Activated CD4-positive, alpha-beta T cell treated with anti-CD3 and anti-CD28 coated beads for 4 hours (primary cell): ENCODE data around the gene CDC42EP1.
"Not testable (repeated sequence)": the region's sequence is repeated elsewhere in the genome, so short reads cannot be mapped to it uniquely, and the experiment has no call there.

ENCODE experiments used
- DNase-seq, 2 donors: peaks; one replicate each; pipeline ENCODE4 v3.0.0-alpha.2; 2020

The CDC42EP1 gene, protein sequence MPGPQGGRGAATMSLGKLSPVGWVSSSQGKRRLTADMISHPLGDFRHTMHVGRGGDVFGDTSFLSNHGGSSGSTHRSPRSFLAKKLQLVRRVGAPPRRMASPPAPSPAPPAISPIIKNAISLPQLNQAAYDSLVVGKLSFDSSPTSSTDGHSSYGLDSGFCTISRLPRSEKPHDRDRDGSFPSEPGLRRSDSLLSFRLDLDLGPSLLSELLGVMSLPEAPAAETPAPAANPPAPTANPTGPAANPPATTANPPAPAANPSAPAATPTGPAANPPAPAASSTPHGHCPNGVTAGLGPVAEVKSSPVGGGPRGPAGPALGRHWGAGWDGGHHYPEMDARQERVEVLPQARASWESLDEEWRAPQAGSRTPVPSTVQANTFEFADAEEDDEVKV

DNA sequence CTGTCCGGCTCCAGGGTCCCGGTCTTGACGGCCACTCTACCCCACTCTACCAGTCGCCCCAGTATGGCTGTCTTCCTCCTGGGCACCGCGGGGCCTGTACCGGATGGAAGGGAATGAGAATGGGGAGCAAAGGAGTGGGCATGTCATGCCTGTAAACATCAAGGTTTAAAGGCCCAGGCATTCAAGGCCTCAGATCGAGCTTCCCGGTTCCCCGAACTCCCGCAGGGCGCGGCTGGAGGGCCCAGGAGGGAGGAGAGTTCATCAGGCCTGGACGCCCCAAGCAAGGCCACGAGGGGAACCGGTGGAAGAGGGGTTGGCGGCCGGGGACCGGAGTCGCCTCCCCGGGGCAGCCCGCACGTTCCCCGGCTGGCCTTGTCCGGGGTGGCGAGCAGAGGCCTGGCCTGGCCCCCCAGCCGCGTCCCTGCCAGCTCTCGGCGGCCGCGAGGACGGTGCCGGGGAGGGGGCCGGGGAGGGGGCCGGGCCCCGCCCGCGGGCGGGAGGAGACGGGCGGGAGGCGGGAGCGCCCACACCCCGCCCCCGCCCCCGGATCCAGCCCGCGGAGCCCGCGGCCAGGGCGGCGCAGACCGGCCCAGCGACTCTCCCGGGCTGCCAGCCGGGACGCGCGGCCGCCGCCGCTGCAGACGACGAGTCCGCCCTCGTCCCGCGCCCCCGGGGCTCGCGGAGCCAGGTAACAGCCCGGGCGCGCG is at the start of gene CDC42EP1:
Gene CDC42EP1 (plus strand): TSS at position 580 of the 707 bp plus-strand sequence. CDS start 5,870 bp downstream, outside the sequence.
- no peak for DNase-seq

DNA sequence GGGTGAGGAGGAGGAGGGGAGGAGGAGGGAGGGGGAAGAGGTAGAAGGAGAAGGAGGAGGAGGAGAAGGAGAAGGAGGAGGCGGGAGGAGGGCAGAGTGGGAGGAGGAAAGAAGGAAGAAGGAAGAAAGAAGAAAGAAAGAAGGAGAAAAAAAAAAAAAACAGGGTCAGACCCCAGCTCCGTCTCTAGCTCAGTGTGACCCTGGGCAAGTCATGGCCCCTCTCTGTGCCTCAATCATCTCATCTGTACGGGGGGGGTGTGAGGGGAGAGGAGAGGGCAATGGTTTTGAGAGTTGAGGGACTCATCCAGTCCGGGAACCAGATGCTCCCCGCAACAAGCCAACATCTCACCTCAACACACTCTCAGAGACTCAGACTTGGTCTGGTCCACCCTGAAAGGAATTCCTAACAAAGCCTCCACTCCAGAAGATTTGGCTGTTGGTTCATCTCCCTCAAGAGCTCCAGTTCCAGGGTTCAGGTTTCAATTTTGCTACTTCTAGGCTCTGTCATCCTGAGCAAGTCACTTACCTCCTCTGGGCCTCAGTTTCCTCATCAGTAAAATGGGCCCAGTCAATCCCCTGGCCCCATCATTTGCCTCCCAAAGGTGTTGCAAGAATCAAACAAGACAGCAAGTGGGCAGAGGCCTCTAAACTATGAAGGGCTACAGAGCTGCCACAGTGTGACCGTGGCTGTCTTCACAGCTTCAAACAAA is 48.7 kb upstream of the CDC42EP1 start:
- no peak for DNase-seq

DNA sequence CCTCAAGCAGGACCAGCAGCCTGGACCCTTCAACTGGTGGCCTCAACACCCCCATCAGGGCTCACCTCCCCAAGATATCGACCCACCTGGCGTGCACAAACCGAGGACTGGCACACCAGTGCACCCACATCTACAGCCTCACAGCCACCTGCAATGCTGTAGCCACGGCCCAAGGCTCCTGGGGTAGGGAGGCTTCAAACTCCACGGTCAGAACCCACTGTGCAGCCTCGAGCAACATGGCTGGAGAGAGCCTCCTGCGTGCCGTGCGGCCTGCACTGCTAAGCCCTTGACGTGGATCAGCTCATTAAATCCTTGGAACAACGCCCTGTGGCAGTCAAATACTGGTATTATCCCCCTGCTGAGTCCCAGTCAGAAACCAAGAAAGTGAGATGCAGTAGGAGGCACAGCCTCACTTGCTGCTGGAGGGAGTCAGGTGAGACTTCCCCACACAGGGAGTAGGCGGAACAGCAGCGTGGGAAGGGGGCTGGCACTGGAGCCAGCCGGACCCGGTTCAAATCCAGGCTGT is 45.7 kb upstream of the CDC42EP1 start:
- DNase-seq = no peak

DNA sequence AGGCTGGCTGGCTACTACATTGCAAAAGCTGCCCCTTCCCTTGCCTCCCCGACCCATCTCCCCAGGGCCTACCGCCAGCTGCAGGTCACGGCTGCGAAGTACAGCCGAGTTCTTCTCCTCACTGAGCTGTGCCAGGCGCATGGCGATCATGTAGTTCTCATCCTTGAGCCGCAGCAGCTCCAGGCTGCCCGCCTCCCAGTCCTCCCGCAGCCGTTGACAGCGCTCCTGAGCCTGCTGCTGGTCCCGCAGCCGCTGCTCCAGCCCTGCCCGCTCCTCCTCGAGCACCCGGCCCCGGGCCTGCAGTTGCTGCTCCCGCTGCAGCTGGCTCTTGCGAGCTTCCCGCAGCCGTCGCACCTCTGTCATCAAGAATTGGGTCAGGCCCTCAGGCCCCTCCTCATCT is 44.4 kb upstream of the CDC42EP1 start:
- DNase-seq = no peak

DNA sequence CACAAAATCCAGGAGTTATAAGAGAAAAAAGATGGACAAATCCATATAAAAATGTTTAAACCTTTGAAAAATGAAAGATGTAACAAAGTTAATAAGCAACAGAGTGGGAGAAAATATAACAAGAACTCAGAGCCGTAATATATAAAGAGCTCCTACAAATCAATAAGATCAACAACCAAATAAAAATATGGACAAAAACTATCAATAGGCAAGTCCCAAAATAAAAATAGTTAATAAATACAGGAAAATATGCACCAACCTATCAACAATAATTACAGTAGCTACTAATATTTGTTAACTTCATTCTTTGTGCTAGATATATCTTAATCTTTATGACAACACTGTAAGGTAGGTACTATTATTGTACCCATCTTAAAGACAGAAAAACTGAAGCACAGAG is 43.8 kb upstream of the CDC42EP1 start:
- no peak for DNase-seq

DNA sequence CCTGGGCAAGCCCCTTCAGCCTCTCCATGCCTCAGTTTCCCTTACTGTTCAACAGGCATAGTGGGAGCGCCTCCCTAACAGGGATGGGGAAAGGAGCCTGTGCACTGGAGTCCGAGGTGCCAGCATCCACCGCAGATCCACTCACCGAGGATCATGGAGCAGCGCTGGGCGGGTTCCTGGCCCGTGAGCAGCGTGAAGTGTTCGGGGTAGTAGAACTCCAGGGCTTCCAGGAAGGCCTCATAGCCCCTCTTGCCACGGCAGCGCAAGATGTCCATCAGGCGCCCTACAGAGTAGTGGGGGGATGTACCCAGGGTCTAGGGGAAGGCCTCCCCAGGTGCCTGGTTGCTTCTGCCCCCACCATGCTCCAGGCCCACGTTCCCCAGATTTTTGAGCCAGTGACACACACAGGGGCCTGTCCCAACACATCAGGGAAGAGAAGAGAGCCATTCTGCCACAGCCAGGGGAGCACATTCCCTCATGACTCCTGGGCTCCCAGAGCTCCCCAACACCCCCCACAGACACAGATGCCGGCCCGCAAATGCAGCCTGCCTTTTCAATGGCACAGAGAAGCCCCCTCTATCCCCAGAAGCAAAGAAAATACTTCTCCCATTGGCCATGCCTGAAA is 42.3 kb upstream of the CDC42EP1 start:
- no peak for DNase-seq

DNA sequence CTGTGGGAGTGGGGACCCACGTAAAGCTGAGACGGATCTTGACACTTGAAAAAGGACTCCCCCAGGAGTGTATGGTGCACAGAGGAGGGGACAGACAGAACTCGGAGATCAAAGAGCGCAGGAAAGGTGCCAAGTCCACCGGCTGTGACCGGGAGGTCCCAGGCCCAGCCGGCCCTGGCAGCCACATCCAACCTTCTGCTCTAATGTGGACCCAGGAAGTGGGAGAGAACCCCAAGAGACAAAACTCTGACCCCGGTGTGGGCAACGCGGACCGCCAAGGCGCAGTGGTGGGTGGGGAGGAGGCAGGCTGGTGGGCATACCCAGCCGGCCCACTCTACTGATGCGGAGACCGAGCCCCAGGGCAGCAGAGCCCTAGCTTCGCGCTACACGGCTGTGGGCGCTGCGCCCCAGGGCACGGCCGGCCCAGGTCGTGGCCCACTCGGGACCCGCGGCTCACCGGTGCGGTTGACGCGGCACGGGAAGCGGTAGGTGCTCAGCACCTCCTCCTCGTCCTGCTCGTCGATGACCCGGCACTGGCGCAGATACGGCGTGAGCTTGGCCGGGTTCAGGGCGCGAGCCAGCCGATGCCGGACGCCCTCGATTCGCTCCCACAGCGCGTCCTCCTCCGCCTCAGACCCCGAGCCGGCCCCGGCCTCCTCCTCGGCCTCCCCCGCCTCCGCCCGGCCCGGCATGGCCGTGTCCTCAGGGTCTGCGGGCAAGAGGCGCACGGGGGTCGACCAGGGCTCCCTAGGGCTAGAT is 41.6 kb upstream of the CDC42EP1 start:
- no peak for DNase-seq

DNA sequence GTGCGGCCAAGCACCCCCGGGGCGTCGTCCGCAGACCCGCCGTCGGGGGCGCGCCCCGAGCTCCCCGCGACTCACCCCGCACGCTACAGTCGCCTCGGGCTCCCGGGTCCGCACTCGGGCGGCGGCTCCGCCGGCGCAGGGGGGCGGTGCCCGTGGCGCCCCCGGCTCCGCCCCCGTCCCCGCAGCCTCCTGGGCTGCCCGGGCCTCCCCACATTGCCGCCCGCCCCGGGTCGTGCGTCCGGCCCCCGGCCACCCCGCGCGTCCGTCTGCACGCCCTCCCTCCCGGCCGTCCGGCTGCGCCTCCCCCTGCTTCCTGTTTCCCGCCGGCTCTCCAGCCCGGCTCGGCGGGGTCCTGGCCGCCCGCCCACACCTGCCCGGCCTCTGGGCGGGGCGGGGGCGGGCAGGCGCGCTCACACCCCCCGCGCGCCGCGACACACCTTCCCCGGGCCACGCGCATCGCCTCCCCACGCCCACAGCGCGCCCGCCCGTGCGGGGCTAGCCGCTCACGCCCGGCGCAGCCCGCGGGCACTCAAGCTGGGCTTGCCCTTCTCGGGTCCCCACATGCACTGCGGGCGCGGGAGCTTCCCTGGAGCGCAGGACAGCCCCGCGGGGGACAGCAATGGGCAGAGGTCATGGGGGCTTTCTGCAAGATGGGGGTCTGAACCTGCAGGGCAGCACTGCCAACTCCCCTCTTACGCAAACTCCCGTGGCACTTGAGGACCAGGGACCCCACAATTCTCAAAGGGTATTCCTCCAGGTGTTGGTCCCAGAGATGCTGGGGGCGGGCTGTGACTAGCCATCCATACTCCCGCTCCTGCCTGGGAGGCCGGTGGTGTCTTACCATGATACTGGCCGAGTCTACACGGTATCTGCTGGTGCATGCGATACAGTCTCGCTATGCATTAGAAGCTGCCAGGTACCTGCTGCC is 40.7 kb upstream of the CDC42EP1 start, which contains the start of gene CARD10:
Gene CARD10 (minus strand): TSS at position 148 of the 928 bp plus-strand sequence. CDS start 215 bp downstream, outside the sequence.
- DNase-seq = peak in 1 of 2 donors; percentile 10

DNA sequence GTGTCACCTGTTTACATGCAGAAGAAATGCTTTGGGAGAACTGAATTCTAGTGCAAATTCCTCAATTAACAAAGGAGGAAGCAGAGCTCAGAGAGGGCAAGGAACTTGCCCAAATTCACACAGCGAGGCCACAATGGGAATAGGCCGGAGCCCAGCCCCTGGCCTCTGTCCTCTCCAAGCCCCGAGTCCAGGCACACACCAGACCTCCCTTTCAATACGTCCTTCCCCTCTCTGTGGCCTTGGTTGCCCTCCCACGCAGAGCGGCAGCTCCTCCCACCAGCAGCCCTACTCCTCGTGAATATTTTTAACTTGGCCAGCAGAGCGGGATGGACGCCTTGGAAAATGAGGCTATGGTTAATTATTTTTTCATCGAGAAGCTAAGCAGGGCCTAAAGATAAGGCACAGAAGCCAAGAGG is 39.5 kb upstream of the CDC42EP1 start:
- no peak for DNase-seq

DNA sequence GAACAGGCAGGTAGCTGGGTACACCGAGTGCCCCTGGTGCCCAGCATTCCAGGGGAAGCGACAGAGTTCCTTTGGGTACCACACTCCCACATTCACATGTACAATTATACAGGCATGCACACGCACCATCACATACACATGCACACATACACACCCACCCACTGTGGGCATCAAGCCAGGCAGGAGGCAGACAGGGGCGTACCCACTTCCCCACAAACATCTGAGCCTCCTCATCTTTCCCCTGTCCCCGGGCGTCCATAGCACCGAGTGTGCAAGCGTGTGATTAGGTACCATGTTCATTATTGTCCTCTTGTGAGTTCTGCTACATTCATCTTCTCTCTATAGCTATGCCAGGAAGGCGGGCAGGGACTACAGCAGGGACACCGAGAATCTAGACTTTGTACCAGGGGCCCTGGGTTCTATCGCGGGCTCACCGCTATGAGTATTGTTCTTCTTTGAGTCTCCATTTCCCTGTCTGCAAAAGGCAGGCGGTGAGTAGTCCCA is 39.0 kb upstream of the CDC42EP1 start:
- no peak for DNase-seq

DNA sequence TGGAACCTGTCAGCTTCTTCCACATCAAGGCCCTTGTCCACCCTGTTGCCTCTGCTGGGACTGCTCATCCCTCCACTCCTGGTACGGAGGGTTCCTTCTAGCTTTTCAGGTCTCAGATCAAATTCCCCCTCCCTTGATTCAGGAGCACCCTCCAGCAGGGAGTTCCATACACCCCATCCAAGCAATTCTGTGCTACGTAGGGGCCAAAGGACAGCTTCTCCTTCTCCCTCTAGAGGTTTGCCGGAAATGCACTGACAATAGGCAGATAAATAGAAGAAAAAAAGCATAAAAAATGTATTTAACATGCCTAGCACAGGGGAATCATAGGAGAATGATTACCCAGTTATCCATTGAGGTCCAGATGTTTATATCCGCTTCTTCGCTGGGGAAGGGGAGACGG is 37.8 kb upstream of the CDC42EP1 start:
- no peak for DNase-seq

DNA sequence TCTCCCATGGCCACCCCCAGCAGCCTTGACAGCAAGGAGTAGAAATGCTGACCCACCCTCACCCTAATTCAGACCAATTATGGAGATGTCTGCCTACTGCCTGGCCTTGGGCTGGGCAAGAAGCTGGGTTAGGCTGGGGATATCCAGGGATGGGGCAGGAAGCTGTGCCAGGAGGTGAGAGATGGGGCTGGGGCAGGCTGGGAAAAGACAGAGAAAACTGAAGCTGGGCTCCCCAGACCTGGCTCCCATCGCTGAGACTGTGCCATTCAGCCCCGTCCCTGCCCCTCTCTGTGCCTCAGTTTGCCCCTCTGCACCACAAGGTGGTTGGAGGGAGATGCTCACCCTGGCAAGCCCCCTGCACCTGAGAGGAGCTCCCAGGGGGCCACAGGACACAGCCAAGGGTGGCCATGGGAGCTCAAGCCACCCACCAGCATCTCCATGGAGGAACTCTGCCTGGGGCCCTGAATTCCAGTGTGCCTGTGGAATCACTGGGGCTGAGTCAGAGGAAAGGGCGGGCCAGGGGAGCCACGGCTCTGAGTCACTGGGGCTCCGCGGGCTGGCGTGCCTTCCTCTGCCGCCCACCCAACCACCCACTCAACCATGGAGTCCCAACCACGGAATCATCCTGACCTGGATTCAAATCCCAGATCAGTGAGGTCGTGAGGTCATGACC is 35.1 kb upstream of the CDC42EP1 start:
- DNase-seq = peak; percentile 40 to 47

DNA sequence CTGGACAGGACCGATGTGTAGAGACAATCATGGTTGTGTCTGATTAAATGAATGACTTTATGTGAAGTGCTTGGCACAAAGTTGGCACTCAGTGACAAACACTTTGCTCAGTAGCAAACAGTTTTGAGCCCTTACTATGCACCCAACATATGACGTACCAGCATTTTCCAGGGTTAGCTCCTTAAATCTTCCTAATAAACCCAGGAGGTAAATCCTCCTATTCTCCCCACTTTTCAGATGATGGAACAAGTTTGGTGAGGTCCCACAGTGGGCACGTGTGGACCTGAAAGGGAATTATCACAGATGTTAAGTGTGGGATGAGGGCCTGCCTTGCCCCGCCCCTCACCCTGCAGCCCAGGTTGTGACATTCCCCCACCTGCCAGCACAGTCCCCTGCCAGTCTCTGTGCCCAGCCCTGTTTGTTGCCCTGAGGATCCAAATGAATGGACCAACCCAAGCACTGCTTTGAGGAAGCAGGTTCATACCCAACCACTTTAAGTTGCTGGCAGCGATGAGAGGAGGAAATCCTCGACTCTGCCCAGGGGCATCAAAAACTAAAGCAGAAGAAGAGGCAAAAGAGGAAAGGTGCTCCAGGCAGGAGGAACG is 34.4 kb upstream of the CDC42EP1 start:
- no peak for DNase-seq

DNA sequence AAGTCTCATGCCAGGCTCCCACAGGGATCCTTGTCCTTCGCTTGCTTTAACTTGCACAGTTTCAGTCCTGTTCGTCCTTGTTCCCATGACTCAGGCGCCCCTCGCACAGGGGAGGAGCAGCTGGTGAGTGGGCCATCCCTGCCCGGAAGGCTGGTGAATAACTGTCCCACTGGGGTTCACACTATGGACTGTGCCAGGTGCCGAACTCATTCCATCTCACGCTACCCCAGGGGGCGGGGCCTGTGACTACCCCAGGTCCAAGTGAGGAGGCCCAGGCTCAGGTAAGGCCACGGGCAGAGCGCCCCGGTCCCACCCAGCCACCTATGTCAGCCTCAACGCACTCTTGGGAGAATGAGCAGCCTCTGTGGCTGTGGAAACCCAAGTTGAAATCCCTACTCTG is 33.9 kb upstream of the CDC42EP1 start:
- DNase-seq = no peak

DNA sequence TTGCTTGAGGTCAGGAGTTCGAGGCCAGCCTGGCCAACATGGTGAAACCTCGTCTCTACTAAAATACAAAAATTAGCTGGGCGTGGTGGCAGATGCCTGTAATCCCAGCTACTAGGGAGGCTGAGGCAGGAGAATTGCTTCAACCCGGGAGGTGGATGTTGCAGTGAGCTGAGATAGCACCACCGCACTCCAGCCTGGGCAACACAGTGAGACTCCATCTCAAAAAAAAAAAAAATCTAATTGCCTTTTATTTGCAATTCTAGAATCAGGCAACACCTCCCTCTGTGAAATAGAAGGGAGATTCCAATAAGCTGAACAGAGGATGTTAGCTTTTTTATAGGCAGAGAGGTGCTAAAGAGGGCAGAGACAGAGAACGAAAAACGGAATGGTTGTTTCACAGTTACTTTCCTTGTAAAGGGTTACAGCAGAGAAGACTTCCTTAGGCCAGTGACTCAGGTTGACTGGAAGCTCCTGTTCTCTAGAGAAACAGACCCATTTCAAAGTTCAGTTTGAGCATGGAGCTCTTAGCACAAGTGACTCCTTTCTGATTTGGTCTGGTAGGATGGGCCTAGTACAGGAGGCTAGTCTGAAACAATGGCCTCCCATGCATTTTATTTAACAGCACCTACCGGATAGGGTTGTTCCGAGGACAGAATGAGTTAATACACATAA is 33.1 kb upstream of the CDC42EP1 start:
- not testable (repeated sequence) for DNase-seq

DNA sequence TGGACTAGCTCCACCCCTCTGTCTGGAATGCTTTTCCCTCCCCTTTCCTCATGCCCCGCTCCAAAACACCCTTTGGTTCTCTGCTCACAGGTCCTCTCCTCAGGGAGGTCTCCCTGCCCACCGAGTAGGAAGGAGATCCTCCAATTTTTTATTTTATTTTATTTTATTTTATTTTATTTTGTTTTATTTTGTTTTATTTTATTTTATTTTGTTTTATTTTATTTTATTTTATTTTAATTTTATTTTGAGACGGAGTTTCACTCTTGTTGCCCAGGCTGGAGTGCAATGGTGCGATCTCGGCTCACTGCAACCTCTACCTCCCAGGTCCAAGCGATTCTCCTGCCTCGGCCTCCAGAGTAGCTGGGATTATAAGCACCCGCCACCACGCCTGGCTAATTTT is 32.3 kb upstream of the CDC42EP1 start:
- DNase-seq = not testable (repeated sequence)

DNA sequence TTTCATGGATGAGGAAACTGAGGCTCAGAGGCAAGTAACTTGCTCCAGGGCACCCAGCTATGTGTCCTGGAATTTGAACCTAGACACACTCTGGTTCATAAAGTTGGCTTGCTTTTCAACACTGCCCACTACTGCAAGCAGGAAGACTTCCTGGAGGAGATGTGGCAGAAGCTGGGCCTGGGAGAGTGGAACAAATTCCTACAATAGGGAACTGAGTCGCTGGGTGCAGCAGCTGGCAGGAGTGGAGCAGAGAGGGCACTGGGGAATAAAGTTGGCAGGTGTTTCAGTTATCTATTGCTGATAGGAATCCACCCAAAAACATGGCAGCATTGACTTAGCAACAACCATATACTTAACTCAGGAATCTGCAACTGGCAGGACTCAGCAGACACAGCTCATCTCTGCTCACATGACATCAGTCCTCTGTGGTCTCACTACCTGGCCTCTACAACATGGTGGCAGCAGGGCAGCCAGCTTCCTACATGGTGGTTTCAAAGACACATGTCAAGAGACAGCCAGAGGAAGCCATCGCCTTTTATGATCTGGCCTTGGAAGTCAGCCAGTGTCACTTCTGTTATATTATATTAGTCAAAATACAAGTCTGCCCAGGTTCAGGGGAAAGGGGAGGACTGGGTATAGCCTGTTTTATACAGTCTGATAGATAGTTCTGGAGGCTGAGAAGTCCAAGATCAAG is 30.5 kb upstream of the CDC42EP1 start:
- no peak for DNase-seq

DNA sequence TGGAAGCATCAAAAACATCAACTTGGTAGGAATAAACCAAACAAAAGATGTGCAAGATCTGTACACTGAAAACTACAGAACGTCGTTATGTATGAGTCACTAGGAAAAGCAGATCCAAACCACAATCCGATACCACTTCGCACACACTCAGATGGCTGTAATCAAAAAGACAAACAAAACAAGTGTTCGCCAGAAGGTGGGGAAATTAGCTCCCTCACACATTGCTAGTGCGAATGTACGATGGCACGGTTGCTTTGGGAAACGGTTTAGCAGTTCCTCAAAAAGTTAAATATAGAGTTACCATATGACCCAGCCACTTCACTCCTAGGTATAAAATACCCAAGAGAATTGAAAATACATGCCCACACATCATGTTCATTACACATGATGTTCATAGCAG is 26.3 kb upstream of the CDC42EP1 start:
- DNase-seq = no peak
